ENCODE measurements around the gene ST7.

ST7 gene

GRCh38 chr7:117101026-117101425 lies 147.7 kb downstream of the ST7 start:
- no peak overlapping the region for H3K4me3 ChIP-seq
- no peak overlapping the region for H3K27ac ChIP-seq
- no peak for TF ChIP-seq CTCF (IDR thresholded peaks at IDR 0.05)
- DNase-seq (ENCODE audit: low spot score) = no peak

- no peak for DNase-seq (ENCODE audit: low spot score)
- Histone ChIP-seq H3K4me3 (no peak overlapping the region), H3K27ac (peak overlapping the region in 1 of 2 donors; percentile 16)
- no peak for TF ChIP-seq CTCF (IDR thresholded peaks at IDR 0.05)
Observed at GRCh38 chr7:117110480-117111315, 157.4 kb downstream of the ST7 start.

GRCh38 chr7:117111535-117111934 lies 158.2 kb downstream of the ST7 start:
- TF ChIP-seq CTCF (IDR thresholded peaks at IDR 0.05) = no peak
- H3K27ac ChIP-seq = no peak overlapping the region
- no peak overlapping the region for H3K4me3 ChIP-seq
- no peak for DNase-seq (ENCODE audit: low spot score)

GRCh38 chr7:117112640-117113039 lies 159.3 kb downstream of the ST7 start:
- Histone ChIP-seq H3K27ac (no peak overlapping the region), H3K4me3 (no peak overlapping the region)
- TF ChIP-seq CTCF (IDR thresholded peaks at IDR 0.05) = no peak
- DNase-seq (ENCODE audit: low spot score) = no peak

GRCh38 chr7:117113871-117114270 lies 160.6 kb downstream of the ST7 start:
- Histone ChIP-seq H3K4me3 (no peak overlapping the region), H3K27ac (no peak overlapping the region)
- DNase-seq (ENCODE audit: low spot score) = no peak
- TF ChIP-seq CTCF (IDR thresholded peaks at IDR 0.05) = no peak

- TF ChIP-seq CTCF (IDR thresholded peaks at IDR 0.05) = no peak
- Histone ChIP-seq H3K27ac (no peak overlapping the region), H3K4me3 (no peak overlapping the region)
- no peak for DNase-seq (ENCODE audit: low spot score)
Observed at GRCh38 chr7:117114272-117114671, 161.0 kb downstream of the ST7 start.

GRCh38 chr7:117116211-117116610 lies 162.9 kb downstream of the ST7 start:
- Histone ChIP-seq H3K4me3 (no peak overlapping the region), H3K27ac (no peak overlapping the region)
- DNase-seq (ENCODE audit: low spot score) = no peak
- no peak for TF ChIP-seq CTCF (IDR thresholded peaks at IDR 0.05)
